ENCODE measurements around the gene HIVEP2.

Gene HIVEP2

DNA sequence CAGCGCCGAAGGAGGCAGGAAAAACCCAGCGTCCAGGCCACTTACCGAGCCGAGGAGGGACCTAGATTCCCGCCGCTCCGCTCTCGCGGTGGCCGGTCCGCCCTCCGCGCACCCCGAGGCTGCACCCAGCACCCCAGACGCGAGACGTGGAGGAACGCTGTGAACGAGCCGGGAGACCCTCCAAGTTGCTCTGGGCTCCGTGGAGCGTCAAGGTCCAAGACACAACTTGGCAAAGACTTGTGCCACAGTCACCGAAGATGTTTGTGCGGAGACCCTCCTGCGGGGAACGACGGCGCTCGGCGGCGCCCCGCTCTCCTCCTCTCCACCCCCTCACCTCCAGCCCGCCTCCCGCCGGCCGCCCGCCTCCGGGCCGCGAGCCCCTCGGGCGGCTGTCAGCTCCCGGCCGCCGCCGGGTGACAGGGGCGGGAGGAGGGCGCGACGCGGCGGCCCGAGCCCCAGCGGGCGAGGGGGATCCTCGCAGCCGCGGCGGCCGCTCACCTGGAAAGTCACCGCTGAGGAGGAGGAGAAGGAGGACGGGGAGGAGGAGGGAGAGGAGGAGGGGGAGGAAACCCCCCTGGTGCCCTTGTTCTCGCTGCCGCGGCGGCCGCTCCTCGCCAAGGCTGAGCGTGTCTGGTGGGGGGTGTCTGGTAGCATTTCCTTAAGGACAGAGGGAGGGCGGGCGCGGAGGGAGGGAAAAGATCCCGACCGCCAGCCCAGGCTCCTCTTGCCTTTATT lies 637 bp upstream of the HIVEP2 start:
- peak; percentile 59 for DNase-seq

GRCh38 chr6:142944124-142945048 lies 590 bp downstream of the HIVEP2 start:
- peak; percentile 92 for DNase-seq

- DNase-seq, result peak; percentile 19
Measured at GRCh38 chr6:142943711-142944123, 1.3 kb downstream of the HIVEP2 start.

GRCh38 chr6:142942805-142943227 lies 2.2 kb downstream of the HIVEP2 start:
- DNase-seq, result no peak

GRCh38 chr6:142942238-142942637 lies 2.7 kb downstream of the HIVEP2 start:
- DNase-seq, result no peak

GRCh38 chr6:142941018-142941417 lies 4.0 kb downstream of the HIVEP2 start:
- DNase-seq, result no peak

DNA sequence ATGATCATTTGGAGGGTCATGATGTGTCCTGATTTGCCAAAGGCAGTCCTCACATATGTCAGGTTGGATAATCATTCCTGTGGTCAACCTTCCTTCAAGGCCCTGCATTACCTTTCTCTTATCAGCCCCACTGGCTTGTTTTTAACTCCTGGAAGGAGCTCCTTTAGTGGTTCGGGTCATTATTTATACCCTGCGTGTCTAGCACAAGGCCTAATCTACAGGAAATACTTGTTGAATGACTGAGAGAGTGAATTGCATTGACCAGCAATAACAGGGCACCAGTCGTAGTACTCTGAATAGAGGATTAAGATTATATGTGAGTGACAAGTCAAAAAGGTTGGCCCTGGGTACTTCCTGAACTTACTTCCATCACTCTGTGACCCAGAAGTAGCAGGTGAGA lies 4.5 kb downstream of the HIVEP2 start:
- DNase-seq, result no peak

- no peak for DNase-seq
Measured at GRCh38 chr6:142938510-142938909, 6.5 kb downstream of the HIVEP2 start.

DNA sequence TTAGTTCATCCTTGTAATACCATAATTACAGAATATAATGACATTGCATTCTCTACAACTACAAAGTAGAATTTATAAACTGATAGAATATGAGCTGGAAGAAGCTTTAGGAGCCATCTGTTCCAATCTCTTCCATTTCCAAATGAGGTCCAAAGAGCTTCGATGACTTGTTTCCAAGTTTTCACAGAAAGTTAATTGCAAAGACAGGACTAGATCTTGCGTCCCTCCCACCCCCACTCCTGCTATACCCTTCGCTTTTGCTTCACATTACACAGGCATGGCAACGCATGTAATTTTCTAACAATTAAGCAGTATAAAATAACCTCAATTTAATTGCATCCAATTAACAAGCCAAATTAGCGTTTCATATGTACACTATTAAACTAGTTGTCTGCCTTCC lies 7.0 kb downstream of the HIVEP2 start:
- no peak for DNase-seq

DNA sequence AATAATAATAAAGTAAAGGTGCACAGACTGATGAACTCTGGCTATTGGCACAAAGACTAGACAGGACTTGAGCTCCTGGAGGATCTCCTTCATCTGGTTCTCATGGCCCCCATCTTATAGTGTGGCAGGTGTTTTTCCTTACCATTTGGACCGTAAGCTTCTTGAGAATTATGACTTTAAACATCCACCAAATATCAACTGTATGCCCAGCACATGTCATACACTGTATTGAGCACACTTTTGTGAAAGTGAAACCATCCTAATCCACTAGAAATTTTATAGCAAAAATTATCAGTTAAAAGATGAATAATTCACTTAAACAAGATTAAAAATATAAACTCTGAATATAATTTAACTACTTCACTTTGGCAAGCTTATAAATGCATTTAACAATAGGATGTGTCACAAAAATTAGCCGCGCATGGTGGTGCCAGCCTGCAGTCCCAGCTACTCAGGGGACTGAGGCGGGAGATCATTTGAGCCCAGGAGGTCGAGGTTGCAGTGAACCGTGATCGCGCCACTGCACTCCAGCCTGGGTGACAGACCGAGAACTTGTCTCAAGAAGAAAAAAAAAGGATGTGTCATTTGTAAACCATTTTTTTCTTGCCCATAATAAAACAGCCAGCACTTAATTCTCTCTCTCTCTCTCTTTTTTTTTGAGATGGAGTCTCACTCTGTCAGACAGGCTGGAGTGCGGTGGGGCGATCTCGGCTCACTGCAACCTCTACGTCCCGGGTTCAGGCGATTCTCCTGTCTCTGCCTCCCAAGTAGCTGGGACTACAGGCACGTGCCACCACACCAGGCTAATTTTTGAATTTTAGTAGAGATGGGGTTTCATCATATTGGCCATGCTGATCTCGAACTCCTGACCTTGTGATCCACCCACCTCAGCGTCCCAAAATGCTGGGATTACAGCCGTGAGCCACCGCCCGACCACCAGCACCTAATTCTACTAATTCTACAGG lies 9.1 kb downstream of the HIVEP2 start:
- DNase-seq, result peak; percentile 21

- no peak for DNase-seq
Measured at GRCh38 chr6:142934599-142934998, 10.4 kb downstream of the HIVEP2 start.

- DNase-seq, result no peak
Measured at GRCh38 chr6:142934106-142934505, 10.9 kb downstream of the HIVEP2 start.

- DNase-seq, result no peak
Measured at GRCh38 chr6:142933701-142934100, 11.3 kb downstream of the HIVEP2 start.

GRCh38 chr6:142932889-142933288 lies 12.1 kb downstream of the HIVEP2 start:
- DNase-seq, result no peak

DNA sequence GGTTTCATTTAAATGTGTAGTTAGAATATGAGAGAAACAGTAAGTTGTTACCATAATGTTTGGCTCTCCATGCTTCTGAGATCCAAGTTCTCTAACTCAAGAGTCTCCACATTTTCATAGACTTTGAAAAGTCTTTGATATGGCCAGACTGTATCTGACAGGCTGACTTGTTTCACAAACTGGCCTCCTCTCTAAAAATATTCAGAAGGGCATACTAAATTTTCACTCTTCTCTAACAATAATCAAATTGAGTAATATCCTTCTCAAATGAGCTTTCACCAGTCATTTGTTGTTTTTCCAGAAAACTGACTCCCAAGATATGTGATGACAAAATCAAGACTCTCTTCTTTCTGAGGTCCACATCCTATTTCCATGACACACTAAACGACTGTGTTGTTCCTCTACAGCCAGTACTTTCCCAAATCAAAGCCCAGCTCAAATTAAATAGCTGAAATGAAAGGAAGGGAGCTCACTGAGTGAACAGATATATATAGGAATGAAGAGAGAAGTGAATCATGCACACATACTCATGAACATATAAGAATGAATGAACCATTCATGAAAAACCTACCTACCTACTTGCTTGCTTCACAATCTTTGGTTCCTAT lies 15.1 kb downstream of the HIVEP2 start:
- DNase-seq, result no peak

DNA sequence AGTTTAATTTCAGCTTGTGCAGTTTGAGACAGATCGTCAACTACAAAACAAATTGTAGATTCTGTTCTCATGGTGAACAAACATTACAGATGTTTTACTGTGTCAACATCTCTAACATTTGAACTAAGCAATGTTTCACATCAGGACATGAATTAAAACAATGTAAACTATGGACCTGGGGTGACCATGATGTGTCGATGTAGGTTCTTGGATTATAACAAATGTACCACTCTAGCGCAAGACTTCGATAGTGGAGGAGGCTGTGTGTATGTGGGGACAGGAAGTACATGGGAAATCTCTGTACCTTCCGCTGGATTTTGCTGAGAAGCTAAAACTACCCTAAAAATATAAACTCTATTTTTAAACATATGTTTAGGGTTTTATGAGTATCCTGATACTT lies 17.1 kb downstream of the HIVEP2 start:
- no peak for DNase-seq

- no peak for DNase-seq
Measured at GRCh38 chr6:142927271-142927580, 17.8 kb downstream of the HIVEP2 start.

DNA sequence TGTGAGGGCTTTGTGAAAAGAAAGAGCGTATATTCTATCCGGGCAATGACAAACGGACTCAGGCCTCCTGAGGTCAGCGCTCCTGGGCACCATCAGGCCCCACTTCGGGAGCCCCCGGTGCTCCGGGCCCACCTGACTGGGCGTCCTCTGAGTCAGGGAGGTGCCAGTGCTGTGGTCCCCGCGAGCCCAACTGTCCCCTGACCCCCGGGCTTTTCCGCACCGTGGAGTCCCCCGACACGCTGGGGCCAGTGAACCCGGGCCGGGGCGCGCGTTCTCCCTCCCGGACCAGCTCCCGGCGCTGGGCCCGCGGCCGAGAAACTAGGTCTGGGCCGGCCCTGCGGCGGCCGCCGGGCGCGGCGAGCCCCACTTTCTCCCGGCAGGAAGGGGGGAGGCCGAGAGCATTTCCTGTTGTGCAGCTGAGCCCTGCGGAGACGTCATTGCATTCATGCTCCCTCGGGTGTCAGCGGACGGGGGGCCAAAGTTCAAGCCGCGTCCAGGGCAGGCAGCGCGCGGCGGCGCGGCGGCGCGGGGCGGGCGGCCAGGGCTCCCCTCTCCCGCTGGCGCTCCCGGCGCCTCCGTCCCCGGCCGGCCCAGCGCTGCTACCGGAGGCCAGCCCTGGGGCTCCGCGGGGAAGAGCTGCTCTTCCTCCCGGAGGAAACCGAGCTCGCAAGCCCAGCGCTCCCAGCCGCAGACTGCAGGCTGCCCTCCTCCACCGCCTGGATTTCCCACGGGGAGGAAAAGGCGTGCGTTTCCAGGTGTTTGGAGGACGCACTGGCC lies 18.3 kb downstream of the HIVEP2 start:
- DNase-seq, result peak; percentile 66

DNA sequence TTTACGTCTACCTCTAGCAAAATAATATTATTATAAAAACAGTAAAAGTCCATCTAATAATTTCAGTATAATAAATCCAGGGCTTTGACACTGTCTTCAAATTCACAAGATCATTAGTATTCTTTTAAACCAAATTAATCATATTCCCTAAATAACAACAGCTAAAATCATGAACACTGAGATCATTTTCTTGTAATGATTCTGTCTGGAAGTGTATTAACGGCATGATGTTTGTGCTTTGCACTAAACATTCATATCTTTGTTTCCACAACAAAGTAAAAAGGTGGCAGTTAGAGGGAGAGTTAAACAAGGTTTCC lies 18.8 kb downstream of the HIVEP2 start:
- DNase-seq, result no peak

- no peak for DNase-seq
Measured at GRCh38 chr6:142925575-142926110, 19.3 kb downstream of the HIVEP2 start.

GRCh38 chr6:142918339-142919042 lies 26.5 kb downstream of the HIVEP2 start:
- DNase-seq, result no peak

Measured in stimulated activated CD4-positive, alpha-beta T cell treated with anti-CD3 and anti-CD28 coated beads, Interleukin-1b, Interleukin-23, amount 100 ng/mL, for 48 hours (primary cell).